Upper lobe of left lung (tissue), 4 donors: ENCODE results near the gene AMZ1.

Source experiments
- CTCF ChIP-seq, 6 experiments: fragments of 450-650 bp in 4 of 6; fragments of 200-600 bp in 2 of 6; sonication (generic) in 2 of 6; IDR thresholded peaks; one replicate each; pipeline ENCODE4 v1.5.1; 2016 to 2019; ENCODE audit warnings: antibody characterized with exemption in 6 of 6
- EP300 ChIP-seq, 4 donors: sonication (generic); formaldehyde crosslinking; IDR thresholded peaks; one replicate each; pipeline ENCODE4 v1.5.1; 2017; ENCODE audit warnings: antibody characterized with exemption in 4 of 4, control low read depth in 2 of 4
- POLR2A ChIP-seq, 4 donors: fragments of 450-650 bp; IDR thresholded peaks; one replicate each; pipeline ENCODE4 v1.5.1; 2016 to 2017; ENCODE audit warnings: antibody characterized with exemption in 4 of 4, mild to moderate bottlenecking in 2 of 4
- POLR2AphosphoS5 ChIP-seq, 2 donors: sonication (generic); formaldehyde crosslinking; IDR thresholded peaks; one replicate each; pipeline ENCODE4 v1.5.1; 2017; ENCODE audit warnings: antibody characterized with exemption in 2 of 2

GRCh38 chr7:2758673-2759616 lies 70.9 kb downstream of the AMZ1 start:
- TF ChIP-seq CTCF (IDR thresholded peaks at IDR 0.05), result no peak
- TF ChIP-seq POLR2AphosphoS5 (IDR thresholded peaks at IDR 0.05), result no peak
- TF ChIP-seq POLR2A (IDR thresholded peaks at IDR 0.05), result no peak
- no peak for TF ChIP-seq EP300 (IDR thresholded peaks at IDR 0.05)
